ENCODE results near the gene ZNF277. TPM values are rescaled to one million over a fixed set of nuclear protein-coding genes. Genes with fewer than 3 reads are reported as not detected.

Gene ZNF277, protein sequence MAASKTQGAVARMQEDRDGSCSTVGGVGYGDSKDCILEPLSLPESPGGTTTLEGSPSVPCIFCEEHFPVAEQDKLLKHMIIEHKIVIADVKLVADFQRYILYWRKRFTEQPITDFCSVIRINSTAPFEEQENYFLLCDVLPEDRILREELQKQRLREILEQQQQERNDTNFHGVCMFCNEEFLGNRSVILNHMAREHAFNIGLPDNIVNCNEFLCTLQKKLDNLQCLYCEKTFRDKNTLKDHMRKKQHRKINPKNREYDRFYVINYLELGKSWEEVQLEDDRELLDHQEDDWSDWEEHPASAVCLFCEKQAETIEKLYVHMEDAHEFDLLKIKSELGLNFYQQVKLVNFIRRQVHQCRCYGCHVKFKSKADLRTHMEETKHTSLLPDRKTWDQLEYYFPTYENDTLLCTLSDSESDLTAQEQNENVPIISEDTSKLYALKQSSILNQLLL
- 24.1 and 52.2 TPM in 2 replicates for total RNA-seq

DNA sequence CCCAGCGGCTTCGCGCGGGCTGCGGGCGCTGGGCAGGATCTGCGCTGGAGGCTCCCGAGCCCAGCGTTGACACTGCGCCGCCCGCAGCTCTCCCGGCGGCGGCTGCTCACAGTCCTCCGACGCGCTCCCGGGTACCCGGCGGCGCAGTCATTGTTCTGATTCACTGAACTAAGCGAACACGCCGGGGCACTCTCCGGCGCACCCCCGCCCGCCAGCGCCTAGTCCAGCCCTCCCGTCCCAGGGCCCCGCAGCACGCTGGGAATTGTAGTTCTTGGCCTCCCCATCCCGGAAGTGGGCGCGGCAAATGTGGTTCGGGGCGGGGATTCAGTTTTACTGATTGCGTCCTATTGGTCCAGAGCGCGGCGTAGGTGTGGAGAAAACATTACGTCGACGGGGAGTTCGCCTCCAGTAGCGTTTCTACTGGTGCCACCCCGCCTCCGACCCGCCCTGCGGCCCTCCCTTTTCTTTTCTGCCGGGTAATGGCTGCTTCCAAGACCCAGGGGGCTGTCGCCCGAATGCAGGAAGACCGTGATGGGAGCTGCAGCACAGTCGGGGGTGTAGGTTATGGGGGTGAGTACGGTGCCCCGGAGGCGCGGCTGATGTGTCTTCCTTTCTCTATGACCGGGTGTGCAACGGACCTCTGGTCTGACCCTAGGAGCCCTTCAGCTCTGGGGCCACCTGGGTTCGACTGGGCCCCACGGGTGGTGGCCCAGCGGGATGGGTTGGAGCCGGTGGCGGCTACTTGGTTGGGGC, at the start of gene ZNF277, which contains the start of gene DOCK4:
ZNF277 (plus strand) TSS at position 458 of the 753 bp plus-strand sequence; CDS start at position 480, 22 bp downstream.
DOCK4 (minus strand) TSS at position 162 of the 753 bp plus-strand sequence. CDS start 261 bp downstream, outside the sequence.

Other genes with a start within 250 kb of the ZNF277 start
- 13.6 and 33.3 TPM in 2 replicates for gene DOCK4, start 296 bp upstream of the ZNF277 start, total RNA-seq
- 57.2 and 95.3 TPM in 2 replicates for gene IFRD1, start 243.8 kb downstream of the ZNF277 start, total RNA-seq